Glutamatergic neuron (in vitro differentiated cells): ENCODE results near the gene MEF2D. TPM values are rescaled to one million over a fixed set of nuclear protein-coding genes. Genes with fewer than 3 reads are reported as not detected.

Source experiments
- DNase-seq: peaks from one replicate; pipeline ENCODE4 v3.0.0; 2022
- H3K27ac Mint-ChIP-seq: one replicate; pipeline ENCODE4 v1.8.0; 2020; ENCODE audit warnings: mild to moderate bottlenecking, mixed read lengths, inconsistent platforms; ENCODE audit not compliant: unreplicated experiment
- H3K27me3 Mint-ChIP-seq: one replicate; pipeline ENCODE4 v1.8.0; 2020; ENCODE audit warnings: mild to moderate bottlenecking, moderate library complexity, mixed read lengths, inconsistent platforms; ENCODE audit not compliant: unreplicated experiment
- H3K36me3 Mint-ChIP-seq: one replicate; pipeline ENCODE4 v1.8.0; 2020; ENCODE audit warnings: mild to moderate bottlenecking, mixed read lengths, inconsistent platforms; ENCODE audit not compliant: unreplicated experiment
- H3K4me1 Mint-ChIP-seq: one replicate; pipeline ENCODE4 v1.8.0; 2020; ENCODE audit warnings: mild to moderate bottlenecking, low read depth, mixed read lengths, inconsistent platforms; ENCODE audit not compliant: unreplicated experiment
- H3K4me3 Mint-ChIP-seq: one replicate; pipeline ENCODE4 v1.8.0; 2020; ENCODE audit warnings: mild to moderate bottlenecking, mixed read lengths, inconsistent platforms; ENCODE audit not compliant: unreplicated experiment
- H3K9me3 Mint-ChIP-seq: one replicate; pipeline ENCODE4 v1.8.0; 2020; ENCODE audit warnings: mild to moderate bottlenecking, moderate library complexity, mixed read lengths, inconsistent platforms; ENCODE audit not compliant: unreplicated experiment
- total RNA-seq: library from RNA; stranded (reverse); fragmentation: NEBNext Ultra II Directional; extraction: Animal tissue kit (Norgen Biotek cat#: 25700); gene quantifications from one replicate; pipeline ENCODE4 v1.2.1, GENCODE V29; 2021; ENCODE audit not compliant: unreplicated experiment
- TF ChIP-seq, protein P1 (sequence below): fragments of 200-600 bp; sonication (generic); IDR thresholded peaks from one replicate; pipeline ENCODE4 v1.5.0; 2021; ENCODE audit not compliant: partially characterized antibody, unreplicated experiment

Gene MEF2D
- total RNA-seq, 1 donor from 2014 or later: 50.0 TPM

DNA sequence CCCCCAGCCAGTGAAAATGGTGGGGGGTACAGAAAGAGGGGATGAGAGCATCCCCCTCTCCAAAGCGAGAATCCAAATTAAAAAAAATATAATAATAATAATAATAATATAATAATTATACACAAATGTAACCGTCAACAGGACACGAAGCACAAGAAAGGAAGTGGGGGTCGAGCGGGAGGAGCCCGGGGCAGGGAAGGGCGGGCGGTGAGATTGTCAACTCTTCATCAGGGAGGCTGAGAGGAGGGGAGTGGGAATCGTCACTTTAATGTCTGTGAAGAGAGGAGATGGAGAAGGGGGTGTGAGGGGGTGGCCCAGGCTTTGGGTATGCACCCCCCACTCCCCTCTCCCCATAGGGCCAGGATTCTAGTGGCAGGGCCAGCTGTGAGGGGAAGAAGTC lies 33.2 kb downstream of the MEF2D start:
- Mint-ChIP-seq H3K27ac (no peak overlapping the region), H3K9me3 (peaks cover 6% of the 10 kb centered on the region), H3K4me1 (peaks cover 16% of the 10 kb centered on the region), H3K4me3 (no peak overlapping the region), H3K27me3 (peaks cover 4% of the 10 kb centered on the region), H3K36me3 (no peaks in the 10 kb centered on the region)
- TF ChIP-seq, protein P1, sequence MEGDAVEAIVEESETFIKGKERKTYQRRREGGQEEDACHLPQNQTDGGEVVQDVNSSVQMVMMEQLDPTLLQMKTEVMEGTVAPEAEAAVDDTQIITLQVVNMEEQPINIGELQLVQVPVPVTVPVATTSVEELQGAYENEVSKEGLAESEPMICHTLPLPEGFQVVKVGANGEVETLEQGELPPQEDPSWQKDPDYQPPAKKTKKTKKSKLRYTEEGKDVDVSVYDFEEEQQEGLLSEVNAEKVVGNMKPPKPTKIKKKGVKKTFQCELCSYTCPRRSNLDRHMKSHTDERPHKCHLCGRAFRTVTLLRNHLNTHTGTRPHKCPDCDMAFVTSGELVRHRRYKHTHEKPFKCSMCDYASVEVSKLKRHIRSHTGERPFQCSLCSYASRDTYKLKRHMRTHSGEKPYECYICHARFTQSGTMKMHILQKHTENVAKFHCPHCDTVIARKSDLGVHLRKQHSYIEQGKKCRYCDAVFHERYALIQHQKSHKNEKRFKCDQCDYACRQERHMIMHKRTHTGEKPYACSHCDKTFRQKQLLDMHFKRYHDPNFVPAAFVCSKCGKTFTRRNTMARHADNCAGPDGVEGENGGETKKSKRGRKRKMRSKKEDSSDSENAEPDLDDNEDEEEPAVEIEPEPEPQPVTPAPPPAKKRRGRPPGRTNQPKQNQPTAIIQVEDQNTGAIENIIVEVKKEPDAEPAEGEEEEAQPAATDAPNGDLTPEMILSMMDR: no peak
- DNase-seq: no peak

DNA sequence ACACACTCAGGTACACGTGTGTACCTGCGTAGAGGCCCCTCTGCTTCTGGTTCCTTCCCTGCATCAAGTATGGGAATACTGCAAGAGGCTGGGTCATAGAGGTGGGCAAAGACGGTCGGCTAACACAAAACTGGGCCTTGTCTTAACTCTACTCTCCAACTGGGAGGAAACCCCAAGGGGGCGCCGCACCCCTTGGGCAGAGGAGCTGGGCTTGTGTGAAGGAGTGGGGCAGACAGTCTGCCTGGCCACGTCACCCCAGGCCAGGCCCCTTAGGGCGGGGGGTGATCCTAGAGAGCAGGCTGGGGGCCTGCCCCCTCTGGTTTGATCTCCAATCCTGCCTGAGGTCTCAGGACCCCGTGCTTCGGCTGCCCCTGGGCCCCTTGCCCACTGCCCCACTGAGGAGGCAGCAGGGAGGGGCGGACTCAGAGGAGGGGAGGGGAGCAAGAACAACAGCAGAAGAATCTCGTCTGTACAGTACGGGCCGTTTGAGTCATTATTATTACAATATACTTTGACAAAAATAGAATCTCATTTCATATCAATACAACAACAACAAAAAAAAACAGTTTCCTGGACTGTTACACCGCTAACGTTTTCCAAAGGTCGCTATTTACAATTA lies 34.7 kb downstream of the MEF2D start:
- Mint-ChIP-seq H3K27me3 (peaks cover 4% of the 10 kb centered on the region), H3K4me3 (peak overlapping the region; percentile 20), H3K27ac (peak overlapping the region; percentile 77), H3K36me3 (no peaks in the 10 kb centered on the region), H3K9me3 (peaks cover 6% of the 10 kb centered on the region), H3K4me1 (peaks cover 15% of the 10 kb centered on the region)
- TF ChIP-seq, protein P1: no peak
- DNase-seq: no peak

DNA sequence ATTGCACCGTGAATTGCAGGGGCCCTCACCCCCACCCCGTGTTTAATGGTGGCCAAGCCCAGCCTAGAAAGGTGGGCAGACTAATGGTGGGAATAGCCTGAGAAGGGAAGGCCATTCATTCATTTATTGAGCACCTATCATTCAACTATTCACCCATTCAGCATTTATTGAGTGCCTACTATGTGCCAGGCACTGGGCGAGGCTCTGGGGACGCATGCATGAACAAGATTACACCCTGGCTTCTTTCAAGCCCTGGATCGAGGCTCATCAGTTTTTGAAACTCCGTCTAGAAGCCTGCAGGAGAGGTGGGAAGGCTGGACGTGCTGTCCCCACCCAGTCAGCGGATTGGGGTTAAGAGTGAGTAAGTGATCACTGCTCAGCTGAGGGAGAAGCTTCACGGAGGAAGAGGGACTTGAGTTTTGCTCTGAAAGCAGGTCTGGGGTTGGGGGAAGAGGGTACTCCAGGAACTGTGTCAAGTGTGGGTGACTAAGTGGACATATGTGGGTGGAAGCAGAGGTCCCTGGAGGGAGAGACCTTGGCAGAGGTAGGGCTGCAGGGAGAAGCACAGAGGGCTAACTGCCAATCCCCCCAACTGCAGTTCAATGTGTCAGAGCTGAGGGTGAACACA lies 35.6 kb downstream of the MEF2D start:
- Mint-ChIP-seq H3K36me3 (no peaks in the 10 kb centered on the region), H3K27ac (peak overlapping the region; percentile 77), H3K4me1 (peaks cover 15% of the 10 kb centered on the region), H3K4me3 (no peak overlapping the region), H3K27me3 (peaks cover 4% of the 10 kb centered on the region), H3K9me3 (peaks cover 6% of the 10 kb centered on the region)
- DNase-seq: no peak
- TF ChIP-seq, protein P1: no peak

DNA sequence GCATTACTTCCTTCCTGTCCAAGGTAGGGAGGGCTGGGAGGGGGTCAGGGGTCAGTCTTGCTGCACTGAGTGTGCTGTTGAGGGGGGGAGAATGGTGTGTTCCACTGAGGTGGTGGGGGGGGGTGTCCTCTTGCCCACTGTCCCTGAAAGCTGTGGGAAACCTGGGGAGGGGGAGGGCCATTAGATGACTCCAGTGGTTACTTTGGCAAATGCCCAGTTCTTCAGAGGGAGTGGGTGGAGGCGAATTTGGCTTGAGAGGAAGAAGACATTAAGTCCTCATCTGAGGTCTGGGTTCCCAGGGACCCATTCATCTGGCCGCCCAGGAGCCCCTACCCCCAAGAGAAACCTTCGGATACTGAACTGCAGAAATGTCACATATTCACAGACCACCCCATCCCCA lies 36.2 kb downstream of the MEF2D start:
- H3K27ac Mint-ChIP-seq: no peak overlapping the region
- peaks cover 6% of the 10 kb centered on the region for H3K9me3 Mint-ChIP-seq
- no peaks in the 10 kb centered on the region for H3K36me3 Mint-ChIP-seq
- peaks cover 4% of the 10 kb centered on the region for H3K27me3 Mint-ChIP-seq
- no peak for DNase-seq
- TF ChIP-seq, protein P1: no peak
- H3K4me1 Mint-ChIP-seq: peaks cover 15% of the 10 kb centered on the region
- no peak overlapping the region for H3K4me3 Mint-ChIP-seq

DNA sequence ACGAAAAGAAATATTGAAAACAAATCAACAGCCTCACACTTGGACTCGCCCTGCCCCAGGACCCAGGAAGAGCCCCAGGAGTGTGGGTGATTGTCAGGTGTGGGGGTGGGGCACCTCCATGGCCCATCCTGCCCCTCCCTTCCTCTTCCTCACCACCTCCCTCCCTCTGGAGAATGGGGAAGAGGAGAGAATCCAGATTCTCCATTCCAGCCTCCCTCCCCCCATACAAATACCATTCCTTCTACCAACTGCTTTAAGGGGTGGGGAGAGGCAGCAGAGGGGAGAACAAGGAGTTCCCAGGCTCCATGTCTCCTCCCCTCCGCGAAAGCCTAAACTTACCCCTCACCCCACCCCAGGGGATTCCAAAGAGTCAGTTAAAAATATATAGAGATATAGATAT lies 36.7 kb downstream of the MEF2D start:
- Mint-ChIP-seq H3K27ac (no peak overlapping the region), H3K4me1 (peaks cover 15% of the 10 kb centered on the region), H3K36me3 (no peaks in the 10 kb centered on the region), H3K4me3 (no peak overlapping the region), H3K27me3 (peaks cover 4% of the 10 kb centered on the region), H3K9me3 (peaks cover 6% of the 10 kb centered on the region)
- TF ChIP-seq, protein P1: no peak
- no peak for DNase-seq
